ENCODE data around the gene UBR2. TPM values are rescaled to one million over a fixed set of nuclear protein-coding genes. Genes with fewer than 3 reads are reported as not detected.

Gene UBR2
- total and polyA plus RNA-seq, 9 of the 15 experiments (the other 6 are each of a cell fraction or from before 2014, with no cell fraction given), result 9.1 to 38.9 (median 23.4) TPM

- no peak for TF ChIP-seq CCAR2 (IDR thresholded peaks at IDR 0.05; ENCODE audit: low read depth, low read length)
- TF ChIP-seq NCOA2 (IDR thresholded peaks at IDR 0.05; ENCODE audit: partially characterized antibody in 2 of 2), result no peak
- TF ChIP-seq GATAD2B (IDR thresholded peaks at IDR 0.05; ENCODE audit: borderline replicate concordance), result no peak
- no peak for TF ChIP-seq COPS2 (conservative IDR thresholded peaks at IDR 0.05)
- TF ChIP-seq PRMT5 (CRISPR knock-in tag; IDR thresholded peaks at IDR 0.05), result peak; percentile 81; the same call in 1 of the 2 replicates
- no peak for TF ChIP-seq MLX (CRISPR knock-in tag; conservative IDR thresholded peaks at IDR 0.05)
- TF ChIP-seq USF1 (CRISPR knock-in tag; IDR thresholded peaks at IDR 0.05), result no peak; the same call in none of the 2 replicates
- no peak for TF ChIP-seq ZNF444 (CRISPR knock-in tag; IDR thresholded peaks at IDR 0.05)
- no peak for TF ChIP-seq SP2 (IDR thresholded peaks at IDR 0.05; ENCODE audit: extremely low read depth, low read depth, low read length, poor library complexity, severe bottlenecking)
- no peak for TF ChIP-seq XRCC3 (IDR thresholded peaks at IDR 0.05)
- no peak for TF ChIP-seq ZNF79 (CRISPR knock-in tag; IDR thresholded peaks at IDR 0.05; ENCODE audit: low read depth)
- 0 out of 2 replicates have a peak, but pooled peaks have one; percentile 38 for TF ChIP-seq LARP7 (IDR thresholded peaks at IDR 0.05)
- no peak for TF ChIP-seq MTF1 (CRISPR knock-in tag; IDR thresholded peaks at IDR 0.05; ENCODE audit: borderline replicate concordance)
- 0 out of 2 replicates have a peak, but pooled peaks have one; percentile 66 for TF ChIP-seq ZNF589 (CRISPR knock-in tag; IDR thresholded peaks at IDR 0.05; ENCODE audit: low read depth)
- 0 out of 2 replicates have a peak, but pooled peaks have one; percentile 29 for TF ChIP-seq OTX1 (CRISPR knock-in tag; IDR thresholded peaks at IDR 0.05)
- TF ChIP-seq ZNF212 (CRISPR knock-in tag; IDR thresholded peaks at IDR 0.05), result no peak; the same call in 1 of the 2 replicates
- TF ChIP-seq HMBOX1 (IDR thresholded peaks at IDR 0.05), result 0 out of 2 replicates have a peak, but pooled peaks have one; percentile 27
- TF ChIP-seq THRB (CRISPR knock-in tag; conservative IDR thresholded peaks at IDR 0.05), result no peak
- TF ChIP-seq ZNF584 (CRISPR knock-in tag; IDR thresholded peaks at IDR 0.05; ENCODE audit: low read depth), result peak; percentile 91; the same call in 1 of the 2 replicates
- peak in 1 of 2 experiments; percentile 31; a peak in 1 of 4 replicates for TF ChIP-seq RCOR1 (IDR thresholded peaks at IDR 0.05; ENCODE audit: borderline replicate concordance in 1 of 2, low read depth in 2 of 2, low read length in 2 of 2)
- peak; percentile 79 for TF ChIP-seq XRCC5 (IDR thresholded peaks at IDR 0.05; ENCODE audit: low read depth, low read length)
- peak; percentile 52 for TF ChIP-seq E2F4 (CRISPR knock-in tag; IDR thresholded peaks at IDR 0.05; ENCODE audit: low read depth)
- no peak for TF ChIP-seq THRAP3 (IDR thresholded peaks at IDR 0.05; ENCODE audit: borderline replicate concordance)
These were observed at the start of gene UBR2 (continued) for GRCh38 chr6:42563697-42564505.
